ENCODE results near the gene BPIFB2.

Gene BPIFB2

DNA sequence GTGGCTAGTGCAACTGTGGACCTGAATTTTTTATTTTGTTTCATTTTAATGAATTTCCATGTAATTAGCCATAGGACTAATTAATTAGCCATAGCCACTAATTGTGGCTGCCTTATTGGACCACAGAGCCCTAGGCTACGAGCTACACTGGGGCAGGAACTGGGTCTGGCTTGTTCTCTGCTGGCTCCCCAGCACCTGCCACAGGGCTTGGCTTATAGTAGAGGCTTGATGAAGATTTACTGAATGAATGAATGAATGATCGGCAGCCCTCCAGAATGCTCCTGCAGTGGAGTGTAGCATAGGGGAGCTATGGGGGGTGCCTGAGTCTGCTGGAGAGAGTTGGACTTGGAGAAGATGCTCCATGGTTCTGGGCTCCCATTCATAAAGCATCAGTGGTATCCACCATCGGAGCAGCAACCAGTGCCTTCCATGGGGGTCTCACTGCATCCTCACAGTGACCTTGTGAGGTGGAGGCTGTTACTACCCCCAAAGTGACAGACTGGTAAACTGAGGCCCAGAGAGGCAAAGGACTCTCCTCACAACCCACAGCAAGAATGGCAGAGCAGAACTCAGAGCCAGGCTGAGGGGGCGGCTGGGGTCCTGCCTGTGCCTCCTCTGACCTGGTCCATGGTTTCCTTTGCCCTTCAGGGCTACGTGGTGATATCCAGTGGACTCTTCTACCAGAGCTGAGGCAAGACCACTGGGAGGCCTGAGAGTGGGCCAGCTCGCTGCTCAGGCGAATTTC, 15.4 kb downstream of the BPIFB2 start:
- Histone ChIP-seq H3K27ac (no peak overlapping the region), H3K4me3 (no peak overlapping the region)
- TF ChIP-seq, protein P1, sequence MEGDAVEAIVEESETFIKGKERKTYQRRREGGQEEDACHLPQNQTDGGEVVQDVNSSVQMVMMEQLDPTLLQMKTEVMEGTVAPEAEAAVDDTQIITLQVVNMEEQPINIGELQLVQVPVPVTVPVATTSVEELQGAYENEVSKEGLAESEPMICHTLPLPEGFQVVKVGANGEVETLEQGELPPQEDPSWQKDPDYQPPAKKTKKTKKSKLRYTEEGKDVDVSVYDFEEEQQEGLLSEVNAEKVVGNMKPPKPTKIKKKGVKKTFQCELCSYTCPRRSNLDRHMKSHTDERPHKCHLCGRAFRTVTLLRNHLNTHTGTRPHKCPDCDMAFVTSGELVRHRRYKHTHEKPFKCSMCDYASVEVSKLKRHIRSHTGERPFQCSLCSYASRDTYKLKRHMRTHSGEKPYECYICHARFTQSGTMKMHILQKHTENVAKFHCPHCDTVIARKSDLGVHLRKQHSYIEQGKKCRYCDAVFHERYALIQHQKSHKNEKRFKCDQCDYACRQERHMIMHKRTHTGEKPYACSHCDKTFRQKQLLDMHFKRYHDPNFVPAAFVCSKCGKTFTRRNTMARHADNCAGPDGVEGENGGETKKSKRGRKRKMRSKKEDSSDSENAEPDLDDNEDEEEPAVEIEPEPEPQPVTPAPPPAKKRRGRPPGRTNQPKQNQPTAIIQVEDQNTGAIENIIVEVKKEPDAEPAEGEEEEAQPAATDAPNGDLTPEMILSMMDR (IDR thresholded peaks at IDR 0.05), result no peak
- DNase-seq (ENCODE audit: low spot score), result no peak

DNA sequence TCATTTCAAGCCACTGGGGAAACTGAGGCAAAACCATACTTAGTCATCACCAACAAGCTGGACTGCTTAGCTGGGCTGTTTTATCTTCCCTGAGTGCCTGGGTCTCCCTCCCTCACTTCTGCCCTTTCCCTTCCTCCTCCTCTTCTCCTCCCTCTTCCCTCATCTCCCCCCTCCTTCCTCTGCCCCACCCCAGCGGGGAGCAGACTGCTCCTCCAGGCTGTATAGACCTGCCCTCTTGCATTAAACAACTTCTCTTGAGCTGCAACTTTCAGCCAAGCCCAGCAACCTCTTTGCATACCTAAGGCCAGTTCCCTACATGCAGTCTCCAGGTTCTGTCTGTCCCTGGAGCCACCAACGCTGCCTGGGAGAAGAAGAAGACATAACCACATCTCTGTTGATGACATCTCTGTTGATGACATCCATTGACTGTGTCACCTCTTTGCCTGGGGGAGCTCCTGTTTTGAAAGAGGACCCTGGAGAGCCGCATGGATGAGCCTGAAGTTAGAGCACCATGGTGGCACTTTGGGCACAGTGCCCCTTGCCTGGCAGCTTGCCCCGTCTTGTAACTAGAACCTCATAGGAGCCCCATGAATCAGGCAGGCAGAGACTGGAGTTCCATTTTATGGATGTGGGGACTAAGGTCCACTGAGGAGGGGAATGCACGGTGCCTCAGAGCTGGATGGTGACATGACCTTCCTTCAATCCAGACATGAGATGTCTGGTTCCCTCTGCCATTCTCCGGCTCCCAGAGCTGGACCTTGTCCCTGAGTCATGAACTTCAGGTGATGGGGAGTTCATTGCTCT, 16.1 kb downstream of the BPIFB2 start:
- no peak for DNase-seq (ENCODE audit: low spot score)
- TF ChIP-seq, protein P1 (IDR thresholded peaks at IDR 0.05), result no peak
- Histone ChIP-seq H3K27ac (no peak overlapping the region), H3K4me3 (no peak overlapping the region)

DNA sequence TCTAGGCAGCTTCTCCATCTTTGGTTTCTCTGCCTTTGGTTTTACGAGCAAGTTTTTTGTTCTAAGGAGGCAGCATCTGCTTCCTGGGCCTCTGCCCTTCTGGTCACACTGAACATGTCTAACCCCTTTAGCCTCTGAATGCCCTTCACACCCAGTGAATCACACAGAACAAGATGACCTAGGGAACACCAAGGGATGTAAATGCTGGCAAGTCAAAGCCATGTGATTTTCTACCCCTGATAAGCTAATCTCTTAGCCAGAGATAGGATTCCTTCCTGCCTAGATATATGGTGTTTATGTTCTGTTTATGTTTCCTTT, 16.7 kb downstream of the BPIFB2 start:
- no peak overlapping the region for H3K4me3 ChIP-seq
- TF ChIP-seq, protein P1 (IDR thresholded peaks at IDR 0.05), result no peak
- DNase-seq (ENCODE audit: low spot score), result no peak
- no peak overlapping the region for H3K27ac ChIP-seq

DNA sequence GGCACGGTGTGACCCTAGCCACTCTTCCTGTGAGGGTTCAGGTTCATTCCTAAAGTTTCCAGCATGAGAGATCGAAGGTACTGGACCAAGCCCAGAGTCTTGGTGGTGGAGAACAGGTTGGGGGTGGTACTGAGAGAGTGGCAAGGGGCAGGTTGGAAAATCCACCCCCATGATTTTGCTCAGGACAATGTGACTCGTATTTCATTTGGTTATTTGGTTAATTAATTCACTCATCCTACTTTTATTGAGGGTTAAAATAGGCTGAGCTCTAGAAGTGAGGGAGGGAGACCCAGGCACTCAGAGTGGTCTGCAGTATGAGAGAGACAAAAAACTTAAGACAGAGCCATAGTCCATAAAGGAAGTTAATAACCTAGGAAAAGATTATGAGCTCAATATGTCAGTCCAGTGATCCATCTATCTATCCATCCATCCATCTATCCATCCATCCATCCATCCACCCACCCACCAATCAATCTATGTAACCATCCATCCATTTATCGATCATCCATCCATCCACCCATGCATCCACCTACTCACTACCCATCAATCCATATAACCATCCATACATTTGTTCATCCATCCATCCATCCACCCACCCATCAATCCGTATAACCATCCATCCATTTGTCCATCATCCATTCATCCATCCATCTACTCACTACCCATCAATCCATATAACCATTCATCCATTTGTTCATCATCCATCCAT, 17.3 kb downstream of the BPIFB2 start:
- H3K27ac ChIP-seq, result no peak overlapping the region
- DNase-seq (ENCODE audit: low spot score), result no peak
- TF ChIP-seq, protein P1 (IDR thresholded peaks at IDR 0.05), result no peak

DNA sequence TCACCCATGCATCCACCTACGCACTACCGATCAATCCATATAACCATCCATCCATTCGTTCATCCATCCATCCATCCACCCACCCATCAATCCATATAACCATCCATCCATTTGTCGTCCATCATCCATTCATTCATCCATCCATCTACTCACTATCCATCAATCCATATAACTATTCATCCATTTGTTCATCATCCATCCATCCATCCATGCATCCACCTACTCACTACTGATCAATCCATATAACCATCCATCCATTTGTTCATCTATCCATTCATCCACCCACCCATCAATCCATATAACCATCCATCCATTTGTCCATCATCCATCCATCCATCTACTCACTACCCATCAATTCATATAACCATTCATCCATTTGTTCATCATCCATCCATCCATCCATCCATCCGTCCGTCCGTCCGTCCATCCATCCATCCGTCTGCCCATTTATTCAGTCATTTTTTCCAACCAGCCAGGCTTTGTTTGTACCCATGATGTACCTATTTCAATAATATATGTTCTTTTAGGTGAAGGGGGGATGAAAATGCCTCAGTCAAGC, 17.9 kb downstream of the BPIFB2 start:
- Histone ChIP-seq H3K27ac (no peak overlapping the region), H3K4me3 (no peak overlapping the region)
- DNase-seq (ENCODE audit: low spot score), result no peak
- TF ChIP-seq, protein P1 (IDR thresholded peaks at IDR 0.05), result no peak

More for the DNA sequence above, 17.3 kb downstream of the BPIFB2 start:
- no peak overlapping the region for H3K4me3 ChIP-seq

DNA sequence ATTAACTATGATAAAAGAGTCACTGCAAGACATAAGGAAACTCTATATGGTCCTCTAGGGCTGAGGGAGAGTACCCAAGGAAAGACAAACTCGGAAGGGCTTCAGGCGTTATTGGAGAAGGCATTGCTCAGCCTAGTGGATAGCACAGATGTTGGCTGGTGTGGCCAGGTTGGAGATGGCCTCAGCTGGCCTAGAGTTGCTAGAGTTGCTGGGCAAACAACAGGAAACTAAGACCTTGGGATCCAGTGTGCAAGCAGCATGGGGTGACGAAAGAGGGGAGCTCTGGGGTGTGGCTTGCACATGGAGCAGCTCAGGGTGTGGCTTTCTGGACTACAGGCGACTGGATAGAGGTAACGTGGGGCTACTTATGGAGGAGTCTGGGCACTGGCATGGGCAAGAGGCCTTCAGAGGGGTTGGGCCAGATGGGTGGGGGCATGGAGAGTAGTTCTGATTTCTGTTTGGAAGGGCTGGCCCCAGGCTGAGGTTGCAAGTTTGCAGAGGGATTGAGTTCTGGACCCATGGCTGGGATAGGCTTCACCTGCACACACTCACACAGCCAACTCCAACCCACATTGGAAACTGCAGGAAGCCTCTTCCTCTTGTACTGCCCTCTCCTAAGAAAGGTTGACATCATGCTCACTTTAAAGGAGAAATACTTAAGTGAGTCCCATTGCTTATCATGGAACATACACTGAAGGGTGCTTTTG, 18.7 kb downstream of the BPIFB2 start:
- Histone ChIP-seq H3K27ac (no peak overlapping the region), H3K4me3 (no peak overlapping the region)
- TF ChIP-seq, protein P1 (IDR thresholded peaks at IDR 0.05), result no peak
- DNase-seq (ENCODE audit: low spot score), result no peak

Measured in coronary artery (tissue), 2 donors.